Memory B cell (primary cell): Measurements from ENCODE around the gene ANAPC15.
"Not testable (repeated sequence)": the region's sequence is repeated elsewhere in the genome, so short reads cannot be mapped to it uniquely, and the experiment has no call there.

Experiments
- ATAC-seq: fragments of 150-1000 bp; cut with Tn5 transposase; 2 replicates; pipeline ENCODE4 v1.10.0; 2021; ENCODE audit warnings: low read depth, mild to moderate bottlenecking, moderate library complexity
- DNase-seq, 2 donors: peaks; one replicate each; pipeline ENCODE4 v3.0.0; 2022; ENCODE audit warnings: low spot score in 2 of 2
- H3K27ac Mint-ChIP-seq: one replicate; pipeline ENCODE4 v1.8.0; 2022; ENCODE audit warnings: mild to moderate bottlenecking, moderate library complexity, mixed read lengths
- H3K27me3 Mint-ChIP-seq: one replicate; pipeline ENCODE4 v1.8.0; 2022; ENCODE audit warnings: mixed read lengths
- H3K36me3 Mint-ChIP-seq: one replicate; pipeline ENCODE4 v1.8.0; 2022; ENCODE audit warnings: mild to moderate bottlenecking, mixed read lengths
- H3K4me1 Mint-ChIP-seq: one replicate; pipeline ENCODE4 v1.8.0; 2022; ENCODE audit warnings: mixed read lengths
- H3K4me3 Mint-ChIP-seq: one replicate; pipeline ENCODE4 v1.8.0; 2022; ENCODE audit warnings: mild to moderate bottlenecking, moderate library complexity, mixed read lengths
- H3K9me3 Mint-ChIP-seq: one replicate; pipeline ENCODE4 v1.8.0; 2022; ENCODE audit warnings: mixed read lengths

The ANAPC15 gene

GRCh38 chr11:72112143-72112977 is at the start of gene ANAPC15:
Gene ANAPC15 (minus strand): TSS chr11:72112695. CDS start chr11:72111276, 1,419 bp downstream.
- ATAC-seq: peak; percentile 84

GRCh38 chr11:72160319-72160718 is 47.8 kb upstream of the ANAPC15 start:
- Mint-ChIP-seq H3K9me3 (no peaks in the 10 kb centered on the region), H3K27me3 (peaks cover 7% of the 10 kb centered on the region), H3K36me3 (no peaks in the 10 kb centered on the region)

More at GRCh38 chr11:72112143-72112977, at the start of gene ANAPC15:
- H3K4me1 Mint-ChIP-seq: peaks cover 16% of the 10 kb centered on the region
- peaks cover 4% of the 10 kb centered on the region for H3K27me3 Mint-ChIP-seq
- peak within 1 kb of the TSS; percentile 95 for H3K27ac Mint-ChIP-seq
- peaks cover 6% of the 10 kb centered on the region for H3K36me3 Mint-ChIP-seq
- H3K9me3 Mint-ChIP-seq: no peaks in the 10 kb centered on the region
- H3K4me3 Mint-ChIP-seq: peak within 1 kb of the TSS; percentile 95
- peak; percentile 92 to 97 for DNase-seq

GRCh38 chr11:72157131-72157530 is 44.6 kb upstream of the ANAPC15 start:
- Mint-ChIP-seq H3K27ac (no peak overlapping the region), H3K4me1 (no peaks in the 10 kb centered on the region), H3K9me3 (no peaks in the 10 kb centered on the region), H3K4me3 (no peak overlapping the region), H3K36me3 (no peaks in the 10 kb centered on the region), H3K27me3 (peaks cover 7% of the 10 kb centered on the region)
- no peak for DNase-seq
- no peak for ATAC-seq

More at GRCh38 chr11:72160319-72160718, 47.8 kb upstream of the ANAPC15 start:
- ATAC-seq: no peak
- Mint-ChIP-seq H3K4me3 (no peak overlapping the region), H3K27ac (no peak overlapping the region), H3K4me1 (no peaks in the 10 kb centered on the region)
- no peak for DNase-seq

- Mint-ChIP-seq H3K4me3 (no peak overlapping the region), H3K36me3 (no peaks in the 10 kb centered on the region), H3K27me3 (peaks cover 4% of the 10 kb centered on the region), H3K27ac (no peak overlapping the region), H3K4me1 (no peaks in the 10 kb centered on the region), H3K9me3 (no peaks in the 10 kb centered on the region)
- no peak for ATAC-seq
- no peak for DNase-seq
These were observed 43.3 kb upstream of the ANAPC15 start for GRCh38 chr11:72155751-72156150.

- Mint-ChIP-seq H3K4me3 (no peak overlapping the region), H3K27ac (no peak overlapping the region), H3K4me1 (no peaks in the 10 kb centered on the region), H3K27me3 (peaks cover 4% of the 10 kb centered on the region), H3K36me3 (no peaks in the 10 kb centered on the region), H3K9me3 (no peaks in the 10 kb centered on the region)
- ATAC-seq (no peak), DNase-seq (no peak)
These were observed 42.3 kb upstream of the ANAPC15 start for GRCh38 chr11:72154816-72155215.

- not testable (repeated sequence) for H3K4me3 Mint-ChIP-seq, H3K36me3 Mint-ChIP-seq, DNase-seq, H3K4me1 Mint-ChIP-seq, H3K27me3 Mint-ChIP-seq, H3K9me3 Mint-ChIP-seq, H3K27ac Mint-ChIP-seq, ATAC-seq
These were observed 41.4 kb upstream of the ANAPC15 start for GRCh38 chr11:72153874-72154273.

- Mint-ChIP-seq H3K4me1 (no peaks in the 10 kb centered on the region), H3K27me3 (peaks cover 2% of the 10 kb centered on the region), H3K4me3 (no peak overlapping the region), H3K27ac (no peak overlapping the region), H3K9me3 (no peaks in the 10 kb centered on the region), H3K36me3 (no peaks in the 10 kb centered on the region)
- no peak for DNase-seq
- no peak for ATAC-seq
These were observed 38.4 kb upstream of the ANAPC15 start for GRCh38 chr11:72150882-72151281.

- Mint-ChIP-seq H3K27me3 (peaks cover 2% of the 10 kb centered on the region), H3K9me3 (no peaks in the 10 kb centered on the region), H3K4me3 (no peak overlapping the region), H3K4me1 (no peaks in the 10 kb centered on the region), H3K27ac (no peak overlapping the region), H3K36me3 (no peaks in the 10 kb centered on the region)
- DNase-seq (no peak), ATAC-seq (no peak)
These were observed 34.1 kb upstream of the ANAPC15 start for GRCh38 chr11:72146625-72147024.

- Mint-ChIP-seq H3K27ac (no peak overlapping the region), H3K36me3 (no peaks in the 10 kb centered on the region), H3K4me1 (no peaks in the 10 kb centered on the region), H3K9me3 (no peaks in the 10 kb centered on the region), H3K4me3 (no peak overlapping the region), H3K27me3 (peaks cover 8% of the 10 kb centered on the region)
- no peak for ATAC-seq
- DNase-seq: no peak
These were observed 32.5 kb upstream of the ANAPC15 start for GRCh38 chr11:72144807-72145565.

GRCh38 chr11:72142543-72142942 is 30.0 kb upstream of the ANAPC15 start:
- not testable (repeated sequence) for H3K4me3 Mint-ChIP-seq, ATAC-seq, H3K4me1 Mint-ChIP-seq, H3K36me3 Mint-ChIP-seq, DNase-seq, H3K9me3 Mint-ChIP-seq, H3K27ac Mint-ChIP-seq
- H3K27me3 Mint-ChIP-seq: peaks cover 11% of the 10 kb centered on the region

GRCh38 chr11:72142086-72142485 is 29.6 kb upstream of the ANAPC15 start:
- H3K27ac Mint-ChIP-seq, DNase-seq, H3K36me3 Mint-ChIP-seq, ATAC-seq, H3K4me3 Mint-ChIP-seq, H3K4me1 Mint-ChIP-seq, H3K9me3 Mint-ChIP-seq: not testable (repeated sequence)
- H3K27me3 Mint-ChIP-seq: peaks cover 11% of the 10 kb centered on the region

- Mint-ChIP-seq H3K27me3 (peaks cover 11% of the 10 kb centered on the region), H3K9me3 (no peaks in the 10 kb centered on the region), H3K4me3 (no peak overlapping the region), H3K4me1 (no peaks in the 10 kb centered on the region), H3K27ac (no peak overlapping the region), H3K36me3 (no peaks in the 10 kb centered on the region)
- DNase-seq (no peak), ATAC-seq (no peak)
These were observed 28.6 kb upstream of the ANAPC15 start for GRCh38 chr11:72141066-72141465.

GRCh38 chr11:72140661-72141060 is 28.2 kb upstream of the ANAPC15 start:
- H3K27ac Mint-ChIP-seq: no peak overlapping the region
- no peak for DNase-seq
- H3K9me3 Mint-ChIP-seq: no peaks in the 10 kb centered on the region
- ATAC-seq: no peak
- H3K4me1 Mint-ChIP-seq: no peaks in the 10 kb centered on the region
- H3K36me3 Mint-ChIP-seq: no peaks in the 10 kb centered on the region
- H3K4me3 Mint-ChIP-seq: no peak overlapping the region
- H3K27me3 Mint-ChIP-seq: peaks cover 11% of the 10 kb centered on the region

- Mint-ChIP-seq H3K4me1 (no peaks in the 10 kb centered on the region), H3K36me3 (no peaks in the 10 kb centered on the region), H3K4me3 (no peak overlapping the region), H3K9me3 (no peaks in the 10 kb centered on the region), H3K27me3 (peaks cover 11% of the 10 kb centered on the region), H3K27ac (no peak overlapping the region)
- ATAC-seq (no peak), DNase-seq (no peak)
These were observed 27.0 kb upstream of the ANAPC15 start for GRCh38 chr11:72139500-72139899.
